Effector memory CD4-positive, alpha-beta T cell (primary cell): ENCODE data around the gene OSBPL3.

Experiments
- DNase-seq, 3 donors: peaks; one replicate each; pipeline ENCODE4 v3.0.0-alpha.2; 2020
- H3K27ac ChIP-seq: 2 replicates; pipeline ENCODE4 v1.7.0; 2013; ENCODE audit warnings: mild to moderate bottlenecking, low read length, moderate library complexity; ENCODE audit not compliant: insufficient read depth, poor library complexity, severe bottlenecking
- H3K27me3 ChIP-seq: replicated peaks from 2 replicates; pipeline ENCODE4 v1.7.0; 2013; ENCODE audit warnings: mild to moderate bottlenecking, low read length; ENCODE audit not compliant: insufficient read depth, control insufficient read depth, poor library complexity, severe bottlenecking
- H3K36me3 ChIP-seq: 2 replicates; pipeline ENCODE4 v1.7.0; 2013; ENCODE audit warnings: mild to moderate bottlenecking, low read length, moderate library complexity; ENCODE audit not compliant: control insufficient read depth, insufficient read depth
- H3K4me1 ChIP-seq: 2 replicates; pipeline ENCODE4 v1.7.0; 2013; ENCODE audit warnings: low read length, mild to moderate bottlenecking; ENCODE audit not compliant: control insufficient read depth, insufficient read depth, poor library complexity, severe bottlenecking
- H3K4me3 ChIP-seq: 2 replicates; pipeline ENCODE4 v1.7.0; 2013; ENCODE audit warnings: low read length, low read depth, mild to moderate bottlenecking; ENCODE audit not compliant: insufficient read depth, poor library complexity, severe bottlenecking
- H3K9me3 ChIP-seq: 2 replicates; pipeline ENCODE4 v1.7.0; 2013; ENCODE audit warnings: mild to moderate bottlenecking, low read length, moderate library complexity; ENCODE audit not compliant: control insufficient read depth

OSBPL3 gene

GRCh38 chr7:24842449-24843241, 137.3 kb downstream of the OSBPL3 start:
- no peak for DNase-seq
- H3K4me3 ChIP-seq = no peak overlapping the region

GRCh38 chr7:24842029-24842428, 137.9 kb downstream of the OSBPL3 start:
- Histone ChIP-seq H3K27ac (no peak overlapping the region), H3K4me1 (peaks cover 2% of the 10 kb centered on the region), H3K27me3 (no peaks in the 10 kb centered on the region), H3K9me3 (no peaks in the 10 kb centered on the region), H3K36me3 (peaks cover 13% of the 10 kb centered on the region), H3K4me3 (no peak overlapping the region)
- no peak for DNase-seq

More at GRCh38 chr7:24842449-24843241, 137.3 kb downstream of the OSBPL3 start:
- Histone ChIP-seq H3K27me3 (no peaks in the 10 kb centered on the region), H3K36me3 (peaks cover 16% of the 10 kb centered on the region), H3K4me1 (no peaks in the 10 kb centered on the region), H3K27ac (no peak overlapping the region), H3K9me3 (no peaks in the 10 kb centered on the region)

GRCh38 chr7:24840563-24840962, 139.4 kb downstream of the OSBPL3 start:
- DNase-seq = no peak
- Histone ChIP-seq H3K4me1 (peaks cover 16% of the 10 kb centered on the region), H3K27me3 (no peaks in the 10 kb centered on the region), H3K9me3 (no peaks in the 10 kb centered on the region), H3K36me3 (peaks cover 13% of the 10 kb centered on the region), H3K27ac (no peak overlapping the region), H3K4me3 (no peak overlapping the region)

GRCh38 chr7:24836084-24836483, 143.9 kb downstream of the OSBPL3 start:
- Histone ChIP-seq H3K4me1 (peaks cover 17% of the 10 kb centered on the region), H3K9me3 (no peaks in the 10 kb centered on the region), H3K27me3 (no peaks in the 10 kb centered on the region), H3K4me3 (peak overlapping the region; percentile 4), H3K27ac (no peak overlapping the region), H3K36me3 (peaks cover 25% of the 10 kb centered on the region)
- no peak for DNase-seq

GRCh38 chr7:24835643-24836042, 144.3 kb downstream of the OSBPL3 start:
- H3K27ac ChIP-seq = no peak overlapping the region
- peaks cover 26% of the 10 kb centered on the region for H3K36me3 ChIP-seq
- no peaks in the 10 kb centered on the region for H3K9me3 ChIP-seq

GRCh38 chr7:24834128-24834798, 145.7 kb downstream of the OSBPL3 start:
- no peaks in the 10 kb centered on the region for H3K27me3 ChIP-seq
- no peaks in the 10 kb centered on the region for H3K9me3 ChIP-seq
- no peak overlapping the region for H3K27ac ChIP-seq
- peaks cover 28% of the 10 kb centered on the region for H3K36me3 ChIP-seq
- DNase-seq = no peak
- no peak overlapping the region for H3K4me3 ChIP-seq
- peaks cover 17% of the 10 kb centered on the region for H3K4me1 ChIP-seq

More at GRCh38 chr7:24835643-24836042, 144.3 kb downstream of the OSBPL3 start:
- Histone ChIP-seq H3K4me3 (no peak overlapping the region), H3K4me1 (peaks cover 17% of the 10 kb centered on the region), H3K27me3 (no peaks in the 10 kb centered on the region)
- DNase-seq = no peak

- peaks cover 25% of the 10 kb centered on the region for H3K36me3 ChIP-seq
- no peak for DNase-seq
- no peak overlapping the region for H3K27ac ChIP-seq
- H3K4me3 ChIP-seq = no peak overlapping the region
- H3K27me3 ChIP-seq = no peaks in the 10 kb centered on the region
- peaks cover 17% of the 10 kb centered on the region for H3K4me1 ChIP-seq
- H3K9me3 ChIP-seq = no peaks in the 10 kb centered on the region
Observed at GRCh38 chr7:24833549-24833948, 146.4 kb downstream of the OSBPL3 start.

- DNase-seq = no peak
- H3K4me3 ChIP-seq = no peak overlapping the region
- H3K4me1 ChIP-seq = peaks cover 23% of the 10 kb centered on the region
- no peaks in the 10 kb centered on the region for H3K9me3 ChIP-seq
- H3K27ac ChIP-seq = no peak overlapping the region
- H3K36me3 ChIP-seq = peaks cover 25% of the 10 kb centered on the region
- H3K27me3 ChIP-seq = no peaks in the 10 kb centered on the region
Observed at GRCh38 chr7:24831240-24831639, 148.7 kb downstream of the OSBPL3 start.

- peaks cover 23% of the 10 kb centered on the region for H3K4me1 ChIP-seq
- peaks cover 25% of the 10 kb centered on the region for H3K36me3 ChIP-seq
- H3K27me3 ChIP-seq = no peaks in the 10 kb centered on the region
- H3K27ac ChIP-seq = no peak overlapping the region
- H3K9me3 ChIP-seq = no peaks in the 10 kb centered on the region
- no peak overlapping the region for H3K4me3 ChIP-seq
- DNase-seq = no peak
Observed at GRCh38 chr7:24830440-24831050, 149.4 kb downstream of the OSBPL3 start.

GRCh38 chr7:24829787-24830186, 150.2 kb downstream of the OSBPL3 start:
- Histone ChIP-seq H3K27me3 (no peaks in the 10 kb centered on the region), H3K4me3 (no peak overlapping the region), H3K9me3 (no peaks in the 10 kb centered on the region), H3K36me3 (peaks cover 25% of the 10 kb centered on the region), H3K27ac (no peak overlapping the region), H3K4me1 (peaks cover 29% of the 10 kb centered on the region)
- no peak for DNase-seq
